Uterus (tissue), 4 donors: ENCODE data around the gene LCP2. TPM values are rescaled to one million over a fixed set of nuclear protein-coding genes. Genes with fewer than 3 reads are reported as not detected.

ENCODE experiments used
- DNase-seq, 2 donors: peaks; one replicate each; pipeline ENCODE4 v3.0.0-alpha.2; 2019 to 2020
- H3K27ac ChIP-seq, 2 donors: fragments of 200-600 bp; sonication (generic); 1 replicate in 1 of 2; 2 replicates in 1 of 2; pipeline ENCODE4 v1.5.1; 2016 to 2018
- H3K27me3 ChIP-seq, 2 donors: fragments of 200-600 bp; sonication (generic); one replicate each; pipeline ENCODE4 v1.5.1; 2018 to 2019; ENCODE audit warnings: control low read depth in 1 of 2
- H3K36me3 ChIP-seq, 2 donors: fragments of 200-600 bp; sonication (generic); one replicate each; pipeline ENCODE4 v1.5.1; 2019; ENCODE audit warnings: control low read depth in 1 of 2
- H3K4me1 ChIP-seq, 2 donors: fragments of 200-600 bp; sonication (generic); one replicate each; pipeline ENCODE4 v1.5.1; 2018 to 2019; ENCODE audit warnings: control low read depth in 1 of 2
- H3K4me3 ChIP-seq, 2 donors: fragments of 200-600 bp; sonication (generic); 1 replicate in 1 of 2; 2 replicates in 1 of 2; pipeline ENCODE4 v1.5.1; 2018 to 2019; ENCODE audit warnings: mild to moderate bottlenecking in 1 of 2
- H3K9me3 ChIP-seq, 2 donors: fragments of 200-600 bp; sonication (generic); one replicate each; pipeline ENCODE4 v1.5.1; 2019; ENCODE audit warnings: control low read depth in 1 of 2
- CTCF ChIP-seq, 4 experiments: fragments of 200-600 bp in 2 of 4; fragments of 450-650 bp in 2 of 4; sonication (generic) in 2 of 4; IDR thresholded peaks; one replicate each; pipeline ENCODE4 v1.5.1; 2016 to 2019; ENCODE audit warnings: antibody characterized with exemption in 4 of 4, mild to moderate bottlenecking in 2 of 4, moderate library complexity in 1 of 4
- POLR2A ChIP-seq, 2 donors: fragments of 450-650 bp; IDR thresholded peaks; one replicate each; pipeline ENCODE4 v1.6.1; 2016; ENCODE audit warnings: antibody characterized with exemption in 2 of 2, mild to moderate bottlenecking in 1 of 2, moderate library complexity in 1 of 2
- intact Hi-C: fragments of 100-400 bp; cut with DNase I; formaldehyde crosslinking; loops from one replicate; pipeline ENCODE4 v1.15.1; 2023; ENCODE audit warnings: low total_unique reads
- total RNA-seq, 4 donors: library from RNA; depleted of rRNA in 3 of 4; stranded (reverse); fragments of >200 nt in 3 of 4; gene quantifications; one replicate each; pipeline versions ENCODE4 v1.1.0 to v1.2.4, GENCODE V29; 2014 to 2023
- donor health status: DM: yes; HTN: yes; CAD: no.

The LCP2 gene
- total RNA-seq, 4 donors from 2014 or later: 1.3 to 19.1 (median 11.2) TPM

- H3K27ac ChIP-seq: no peak overlapping the region
- no peak for DNase-seq
- intact Hi-C loops: no loop called here
Observed at GRCh38 chr5:170276140-170276539, 21.4 kb downstream of the LCP2 start.

GRCh38 chr5:170275376-170275994, 22.1 kb downstream of the LCP2 start:
- Histone ChIP-seq H3K27ac (no peak overlapping the region), H3K9me3 (no peaks in the 10 kb centered on the region), H3K36me3 (no peaks in the 10 kb centered on the region), H3K4me3 (no peak overlapping the region), H3K4me1 (peaks cover 0 to 3% of the 10 kb centered on the region in 2 donors), H3K27me3 (no peaks in the 10 kb centered on the region)
- no peak for DNase-seq
- TF ChIP-seq POLR2A (IDR thresholded peaks at IDR 0.05) (no peak), CTCF (IDR thresholded peaks at IDR 0.05) (no peak)
- intact Hi-C loops: no loop called here

More at GRCh38 chr5:170276140-170276539, 21.4 kb downstream of the LCP2 start:
- Histone ChIP-seq H3K4me3 (no peak overlapping the region), H3K27me3 (no peaks in the 10 kb centered on the region), H3K9me3 (no peaks in the 10 kb centered on the region), H3K36me3 (no peaks in the 10 kb centered on the region), H3K4me1 (peaks cover 0 to 3% of the 10 kb centered on the region in 2 donors)
- TF ChIP-seq POLR2A (IDR thresholded peaks at IDR 0.05) (no peak), CTCF (IDR thresholded peaks at IDR 0.05) (no peak)

GRCh38 chr5:170273968-170274710, 23.4 kb downstream of the LCP2 start:
- intact Hi-C loops: no loop called here
- Histone ChIP-seq H3K4me3 (no peak overlapping the region), H3K27me3 (no peaks in the 10 kb centered on the region), H3K4me1 (peaks cover 0 to 2% of the 10 kb centered on the region in 2 donors), H3K36me3 (no peaks in the 10 kb centered on the region), H3K27ac (no peak overlapping the region), H3K9me3 (no peaks in the 10 kb centered on the region)
- TF ChIP-seq CTCF (IDR thresholded peaks at IDR 0.05) (no peak), POLR2A (IDR thresholded peaks at IDR 0.05) (no peak)
- no peak for DNase-seq

GRCh38 chr5:170270293-170271069, 27.1 kb downstream of the LCP2 start:
- intact Hi-C loops: no loop called here
- no peak overlapping the region for H3K4me3 ChIP-seq
- H3K27ac ChIP-seq: no peak overlapping the region
- no peaks in the 10 kb centered on the region for H3K27me3 ChIP-seq
- no peak for DNase-seq
- H3K4me1 ChIP-seq: no peaks in the 10 kb centered on the region
- no peak for TF ChIP-seq POLR2A (IDR thresholded peaks at IDR 0.05)
- no peak for TF ChIP-seq CTCF (IDR thresholded peaks at IDR 0.05)
- H3K9me3 ChIP-seq: no peaks in the 10 kb centered on the region
- no peaks in the 10 kb centered on the region for H3K36me3 ChIP-seq
